ENCODE results near the gene C2CD4C.

DNA sequence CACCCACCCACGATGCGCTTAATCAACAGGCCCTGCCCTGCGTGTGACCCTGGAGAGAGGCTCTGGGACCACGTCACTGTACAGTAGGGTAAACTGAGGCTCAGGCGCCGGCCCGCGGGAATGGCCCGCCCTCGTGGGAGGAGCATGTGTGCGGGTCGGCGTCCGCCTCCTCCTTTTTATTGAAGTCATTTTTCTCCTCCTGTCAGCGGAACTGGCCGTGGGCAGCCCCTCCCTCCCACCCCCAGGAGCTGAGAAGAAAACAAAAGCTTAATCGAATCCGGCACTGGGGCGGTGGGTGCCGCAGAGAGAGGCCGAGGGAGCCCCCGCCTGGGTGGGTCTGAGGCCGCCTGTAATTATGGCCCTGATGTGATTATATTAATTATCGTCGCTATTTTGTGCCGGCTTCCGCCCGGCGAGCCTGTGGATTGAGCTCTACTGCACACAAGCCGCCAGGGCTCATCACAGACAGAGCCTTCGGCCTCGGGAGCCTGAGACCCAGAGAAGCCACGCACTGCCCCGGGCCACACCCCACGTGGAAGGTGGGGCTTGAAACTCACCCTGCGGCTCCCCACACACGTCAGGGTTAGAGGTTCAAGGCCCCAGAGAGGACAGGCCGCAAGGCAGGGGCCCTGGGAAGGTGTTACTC, 7.0 kb downstream of the C2CD4C start:
- TF ChIP-seq, protein P1, sequence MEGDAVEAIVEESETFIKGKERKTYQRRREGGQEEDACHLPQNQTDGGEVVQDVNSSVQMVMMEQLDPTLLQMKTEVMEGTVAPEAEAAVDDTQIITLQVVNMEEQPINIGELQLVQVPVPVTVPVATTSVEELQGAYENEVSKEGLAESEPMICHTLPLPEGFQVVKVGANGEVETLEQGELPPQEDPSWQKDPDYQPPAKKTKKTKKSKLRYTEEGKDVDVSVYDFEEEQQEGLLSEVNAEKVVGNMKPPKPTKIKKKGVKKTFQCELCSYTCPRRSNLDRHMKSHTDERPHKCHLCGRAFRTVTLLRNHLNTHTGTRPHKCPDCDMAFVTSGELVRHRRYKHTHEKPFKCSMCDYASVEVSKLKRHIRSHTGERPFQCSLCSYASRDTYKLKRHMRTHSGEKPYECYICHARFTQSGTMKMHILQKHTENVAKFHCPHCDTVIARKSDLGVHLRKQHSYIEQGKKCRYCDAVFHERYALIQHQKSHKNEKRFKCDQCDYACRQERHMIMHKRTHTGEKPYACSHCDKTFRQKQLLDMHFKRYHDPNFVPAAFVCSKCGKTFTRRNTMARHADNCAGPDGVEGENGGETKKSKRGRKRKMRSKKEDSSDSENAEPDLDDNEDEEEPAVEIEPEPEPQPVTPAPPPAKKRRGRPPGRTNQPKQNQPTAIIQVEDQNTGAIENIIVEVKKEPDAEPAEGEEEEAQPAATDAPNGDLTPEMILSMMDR (conservative IDR thresholded peaks at IDR 0.05; ENCODE audit: low read depth, low read length) = no peak
- TF ChIP-seq EZH2phosphoT487 (IDR thresholded peaks at IDR 0.05; ENCODE audit: borderline replicate concordance, low read length) (no peak), EZH2 (IDR thresholded peaks at IDR 0.05; ENCODE audit: low read length, unreplicated experiment) (no peak)
